Left forelimb (tissue), 1 donor: Measurements from ENCODE around the gene DGKI.

Source experiments
- DNase-seq: peaks from one replicate; pipeline ENCODE4 v3.0.0-alpha.2; 2018; ENCODE audit warnings: low spot score

DGKI gene

GRCh38 chr7:137685433-137686164, 161.2 kb downstream of the DGKI start:
- DNase-seq = no peak

DNA sequence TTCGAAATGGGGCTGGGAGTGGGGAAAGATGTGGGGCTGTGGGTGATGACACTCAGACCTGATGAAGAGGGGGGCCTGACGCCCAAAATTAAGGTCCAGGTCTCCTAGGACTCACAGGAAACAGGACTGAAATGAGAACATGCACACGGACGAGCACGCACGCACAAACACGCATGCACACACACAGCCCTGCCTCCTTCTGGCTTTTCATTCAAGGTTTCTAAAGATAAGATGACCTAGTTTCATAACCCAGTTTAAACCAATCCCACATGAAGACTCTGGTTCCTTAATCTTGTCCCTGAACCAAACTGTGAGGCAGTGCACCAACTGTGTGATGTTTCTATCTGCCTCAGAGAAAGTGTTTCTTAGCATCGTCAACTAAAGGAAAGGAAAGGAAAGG, 162.0 kb downstream of the DGKI start:
- no peak for DNase-seq

DNA sequence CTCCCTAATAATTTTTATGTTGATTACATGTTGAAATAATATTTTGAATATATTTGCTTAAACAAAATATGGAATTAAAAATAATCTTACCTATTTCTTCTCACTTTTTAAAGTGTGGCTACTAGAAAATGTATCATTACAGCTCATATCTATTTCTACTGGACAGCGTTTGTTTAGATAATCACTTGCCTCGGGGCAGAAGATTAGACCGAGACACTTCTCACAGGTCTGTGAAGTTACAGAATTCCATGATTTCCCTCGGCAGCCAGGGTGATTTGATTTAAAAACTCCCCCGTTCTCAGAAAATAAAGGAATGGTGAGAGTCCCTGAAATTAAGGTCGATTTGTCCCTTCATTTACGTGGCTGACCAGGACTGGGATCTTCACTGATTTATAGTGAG, 162.5 kb downstream of the DGKI start:
- DNase-seq = no peak

DNA sequence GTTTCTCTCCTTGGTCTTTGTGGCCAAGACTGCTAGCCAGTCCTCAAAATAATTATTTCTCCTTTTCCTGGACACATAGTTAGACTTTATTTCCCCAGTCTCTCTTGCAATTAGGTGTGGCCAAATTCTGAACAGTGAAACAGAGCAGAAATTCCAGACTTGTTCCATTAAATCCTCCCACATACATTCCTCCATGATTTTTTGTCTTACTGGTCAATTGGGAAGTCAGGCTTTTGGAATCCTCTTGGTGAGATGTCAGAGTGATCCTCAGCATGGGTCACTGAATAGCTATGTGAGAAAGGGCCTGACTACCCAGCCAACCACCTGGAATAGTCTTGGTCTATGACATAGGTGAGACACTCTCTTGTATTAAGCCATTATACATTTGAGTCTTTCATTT, 164.2 kb downstream of the DGKI start:
- DNase-seq = no peak

DNA sequence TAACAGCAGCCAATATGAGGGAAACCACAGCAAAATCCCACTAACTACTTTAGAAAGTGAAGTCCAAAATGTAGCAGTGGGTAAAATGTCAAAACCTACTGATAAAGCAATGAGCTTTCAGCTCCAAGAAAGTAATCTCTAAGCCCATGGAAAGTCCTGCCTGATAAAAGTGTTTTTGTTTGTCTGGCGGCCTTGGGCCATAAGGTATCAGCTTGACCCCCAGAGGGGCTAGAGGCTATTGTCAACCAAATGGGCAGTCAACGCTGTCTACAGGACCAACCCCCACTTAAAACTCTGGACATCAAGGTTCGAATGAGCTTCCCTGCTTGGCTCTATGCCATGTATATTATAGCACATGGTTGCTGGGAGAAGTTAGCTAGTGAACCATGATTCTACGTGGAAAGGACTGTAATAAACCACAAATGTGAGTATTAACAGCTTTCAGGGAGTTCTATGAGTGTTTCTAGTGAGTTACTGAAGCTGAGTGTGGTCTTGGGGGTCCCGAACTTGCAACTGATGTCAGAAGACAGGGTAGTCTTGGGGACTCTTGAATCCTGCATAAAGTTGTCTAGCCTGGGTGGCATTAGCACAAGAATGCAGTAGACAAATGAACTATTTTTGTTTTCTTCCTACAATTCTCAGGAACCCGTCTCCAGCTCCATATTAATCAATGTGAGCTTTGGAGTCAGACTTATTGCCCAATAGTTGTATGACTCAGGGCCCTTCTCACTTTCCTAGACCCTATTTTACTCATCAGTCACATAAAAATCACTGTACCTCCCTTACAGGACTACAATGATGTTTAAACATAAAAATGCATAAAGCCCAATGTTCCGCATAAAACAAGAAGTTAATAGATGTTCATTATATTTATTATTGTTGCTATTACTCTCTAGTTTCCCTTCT, 164.9 kb downstream of the DGKI start:
- DNase-seq = no peak

GRCh38 chr7:137674551-137675409, 172.0 kb downstream of the DGKI start:
- DNase-seq = no peak

GRCh38 chr7:137674048-137674447, 172.7 kb downstream of the DGKI start:
- no peak for DNase-seq

- no peak for DNase-seq
Measured at GRCh38 chr7:137671920-137672319, 174.9 kb downstream of the DGKI start.

DNA sequence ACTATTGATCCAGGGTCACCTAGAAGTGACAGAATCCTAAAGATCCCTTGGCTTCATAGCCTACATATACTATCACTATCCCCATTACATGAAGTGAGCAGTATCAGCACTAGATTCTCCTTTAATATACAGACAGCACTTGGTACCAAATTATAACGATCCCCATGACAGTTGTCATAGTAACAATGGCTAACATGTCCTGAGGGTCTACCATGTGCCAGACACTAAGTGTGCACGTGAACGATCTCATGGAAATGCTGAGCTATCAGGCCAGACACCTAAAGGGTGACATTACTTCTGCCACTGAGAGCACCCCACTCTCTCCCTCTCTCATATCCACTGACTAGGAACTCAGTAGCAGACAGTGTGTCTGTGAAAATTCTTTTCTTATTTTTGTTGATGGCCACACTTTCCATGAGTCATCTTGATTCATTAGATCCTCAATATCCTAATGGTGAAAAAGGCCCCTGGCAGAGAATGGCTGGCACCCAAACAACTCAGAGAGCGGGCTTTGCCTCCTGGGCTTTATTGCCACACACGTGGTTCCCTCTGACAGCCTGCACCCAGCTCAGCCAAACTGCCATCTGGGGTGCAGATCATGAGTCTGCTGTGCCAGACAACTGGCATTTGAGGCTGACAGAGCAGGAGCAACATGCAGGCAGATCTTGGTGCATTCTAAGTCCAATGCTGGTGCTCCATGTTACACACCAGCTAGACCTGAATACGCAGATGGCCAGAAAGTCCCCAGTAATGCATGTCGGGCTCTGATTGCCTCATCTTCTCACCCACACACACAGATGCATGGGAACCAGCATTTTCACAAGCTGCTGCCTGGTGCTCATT, 176.3 kb downstream of the DGKI start:
- no peak for DNase-seq

DNA sequence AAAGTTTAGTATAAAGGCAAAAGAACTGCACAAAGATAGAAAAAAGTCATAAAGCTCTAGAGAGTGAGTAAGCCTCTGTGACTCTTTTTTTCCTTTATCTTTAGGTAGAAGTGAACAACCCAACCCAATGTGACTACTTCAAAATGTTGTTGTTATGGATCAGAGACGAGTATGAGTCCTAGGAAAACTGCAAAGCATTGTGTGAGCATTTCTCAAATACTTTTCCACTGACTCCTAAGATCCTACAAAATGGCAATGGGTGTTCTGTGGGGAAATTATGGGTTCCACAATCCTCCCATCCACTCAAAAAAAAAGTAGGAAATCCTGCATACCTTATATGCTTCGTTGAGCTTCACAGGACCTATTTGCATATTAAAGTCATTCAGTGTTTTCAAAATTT, 177.1 kb downstream of the DGKI start:
- DNase-seq = no peak

- DNase-seq = no peak
Measured at GRCh38 chr7:137668404-137668803, 178.4 kb downstream of the DGKI start.

- DNase-seq = no peak
Measured at GRCh38 chr7:137667633-137668387, 179.0 kb downstream of the DGKI start.

DNA sequence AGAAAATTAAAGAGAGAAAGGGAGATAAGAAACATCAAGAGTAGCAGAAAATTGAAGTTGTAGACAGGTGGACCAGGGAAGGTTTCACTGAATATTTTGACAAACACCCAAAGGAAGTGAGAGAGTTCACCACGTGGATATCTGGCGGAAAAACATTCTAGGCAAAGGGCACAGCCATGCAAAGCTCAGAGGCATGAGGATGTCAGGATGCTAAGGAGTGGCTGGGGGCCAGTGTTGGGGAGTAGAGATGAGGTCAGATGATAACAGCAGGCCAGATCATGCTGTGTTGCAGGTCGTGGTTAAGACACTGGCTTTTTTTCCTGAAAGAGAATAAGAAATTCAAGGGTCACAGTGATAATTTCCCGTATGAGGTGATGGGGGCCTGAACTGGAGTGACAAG, 181.9 kb downstream of the DGKI start:
- DNase-seq = no peak

DNA sequence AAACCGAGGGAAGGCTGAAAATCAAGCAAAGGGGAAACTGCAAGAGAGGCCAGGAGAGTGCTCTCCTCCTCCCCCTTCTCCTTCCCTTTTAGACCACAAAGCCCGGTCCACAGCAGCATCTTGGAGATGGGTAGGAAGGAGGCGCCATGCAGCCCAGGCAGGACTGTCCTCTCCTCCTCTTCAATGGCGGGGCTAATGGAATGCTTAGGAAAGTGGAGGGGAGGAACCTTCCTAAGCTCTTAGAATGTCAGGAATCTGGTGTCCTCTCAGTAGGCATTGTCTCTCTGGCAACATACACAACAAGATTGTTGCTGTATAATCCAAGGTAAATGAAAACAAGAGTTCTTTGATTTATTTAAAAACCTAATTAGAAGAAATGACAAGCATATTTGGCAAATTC, 185.1 kb downstream of the DGKI start:
- DNase-seq = no peak

DNA sequence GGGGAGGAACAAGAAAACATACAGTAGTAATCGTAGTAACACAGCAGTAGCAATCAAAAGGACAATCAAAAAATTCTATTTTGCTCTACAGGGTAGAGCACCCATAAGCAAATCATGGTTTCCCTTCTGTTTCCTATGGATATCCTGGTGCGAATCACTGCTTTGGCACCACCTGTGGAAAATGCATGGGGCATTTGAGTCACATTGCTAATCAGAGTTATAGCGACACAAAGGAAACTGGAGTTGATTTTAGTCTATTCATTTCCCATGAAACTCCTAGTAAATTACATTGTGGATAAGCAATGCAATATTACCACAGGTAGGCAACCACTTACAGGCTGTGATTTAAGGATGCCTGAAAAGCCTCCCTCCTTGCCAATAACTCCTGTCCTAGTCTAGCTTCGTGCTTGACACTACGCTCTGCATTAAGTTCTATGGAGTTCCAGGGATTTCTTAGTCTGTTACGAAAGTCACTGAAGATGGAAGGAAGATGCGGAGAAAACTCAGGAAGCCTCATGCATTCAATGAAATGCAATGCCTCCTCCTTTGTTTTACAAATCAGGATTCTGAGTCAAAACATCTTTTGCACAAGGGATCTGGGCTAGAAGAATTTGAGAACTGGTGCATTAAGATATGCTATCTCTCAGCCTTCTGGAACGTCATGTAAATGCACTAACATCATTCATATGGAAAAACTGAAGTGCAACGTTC, 188.4 kb downstream of the DGKI start:
- no peak for DNase-seq

GRCh38 chr7:137657476-137658189, 189.1 kb downstream of the DGKI start:
- DNase-seq = no peak

DNA sequence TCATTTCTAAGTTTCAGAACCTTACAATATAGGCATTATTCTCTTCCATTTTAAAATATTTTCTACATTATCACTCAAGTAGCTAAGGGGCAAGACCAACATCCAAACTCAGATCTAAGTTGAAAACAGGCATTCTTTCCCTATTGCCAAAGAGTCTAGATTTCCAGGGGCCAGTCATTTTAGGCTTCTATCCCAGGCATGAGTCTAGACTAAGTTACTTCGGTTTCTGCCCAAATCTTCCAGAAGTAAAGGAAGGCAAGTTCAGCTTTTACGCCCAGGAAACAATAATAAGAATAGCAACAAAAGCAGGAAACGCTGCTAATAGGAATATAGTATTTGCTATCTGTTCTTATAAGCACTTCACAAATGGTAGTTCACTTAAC, 189.9 kb downstream of the DGKI start:
- DNase-seq = no peak

- DNase-seq = peak; percentile 79
Measured at GRCh38 chr7:137656227-137656849, 190.4 kb downstream of the DGKI start.

DNA sequence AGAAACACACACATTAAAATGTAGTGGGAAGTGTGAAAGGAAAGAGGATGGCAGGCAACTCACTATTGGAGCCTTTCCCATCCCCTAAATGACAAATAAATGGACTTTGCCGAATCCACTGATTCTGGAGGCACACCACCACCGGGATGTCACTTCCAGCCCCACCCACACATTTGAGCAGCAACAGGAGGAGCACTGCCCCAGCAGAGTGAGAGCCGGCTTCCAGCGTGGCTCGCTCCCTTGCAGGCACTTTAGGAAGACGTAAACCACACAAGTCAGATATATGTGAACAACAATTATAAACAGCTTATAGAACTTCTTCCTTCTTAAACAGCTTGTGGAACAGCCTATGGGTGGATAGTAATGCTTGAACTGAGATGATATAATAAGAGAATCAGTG, 191.0 kb downstream of the DGKI start:
- DNase-seq = no peak
